Astrocyte of the spinal cord (primary cell): ENCODE results near the gene RELT.

Source experiments
- DNase-seq: peaks from one replicate; pipeline ENCODE4 v3.0.0; 2011; ENCODE audit warnings: low read depth, low spot score
- H3K4me3 ChIP-seq: 2 replicates; pipeline ENCODE4 v1.5.1; 2011; ENCODE audit warnings: low read depth, mild to moderate bottlenecking, low read length, moderate library complexity
- in situ Hi-C: cut with HindIII; loops from 2 replicates; pipeline ENCODE4 v1.10.0; 2017; ENCODE audit warnings: low sequenced_read_pairs
- TF ChIP-seq, protein P1 (sequence below): IDR thresholded peaks from 2 replicates; pipeline ENCODE4 v1.5.1; 2012; ENCODE audit warnings: low read depth, mild to moderate bottlenecking, low read length, inconsistent platforms

The RELT gene

DNA sequence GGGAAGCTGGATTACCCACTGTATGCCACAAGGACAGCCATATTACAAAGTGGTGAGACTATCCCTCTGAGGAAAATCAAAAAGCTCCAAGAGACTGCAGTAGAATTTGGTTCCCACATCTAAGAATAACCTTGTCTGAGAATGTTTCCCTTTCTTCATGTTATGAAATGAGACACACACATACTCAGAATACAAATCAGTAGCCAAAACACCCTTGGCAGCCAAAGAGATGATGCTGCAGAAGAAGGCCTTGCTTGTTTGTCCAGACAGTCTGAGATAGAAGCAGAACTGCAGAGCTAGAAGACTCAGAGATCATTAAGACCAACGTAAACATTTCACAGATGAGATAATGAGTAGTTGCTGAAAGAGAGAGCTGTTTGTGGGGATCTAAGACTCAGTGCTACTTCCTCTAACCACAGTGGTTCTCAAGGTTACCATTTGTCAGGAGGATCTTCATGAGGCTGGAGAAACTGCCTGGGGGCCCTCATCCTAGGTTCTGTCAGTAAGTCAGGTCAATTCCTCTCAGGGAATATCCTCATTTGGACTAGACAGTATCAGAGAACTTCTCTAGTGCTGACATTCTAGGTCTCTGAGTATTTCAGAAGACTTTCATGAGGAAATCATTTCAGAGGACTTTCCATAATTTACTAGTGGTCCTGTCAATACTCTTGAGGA, 38.9 kb downstream of the RELT start:
- TF ChIP-seq, protein P1, sequence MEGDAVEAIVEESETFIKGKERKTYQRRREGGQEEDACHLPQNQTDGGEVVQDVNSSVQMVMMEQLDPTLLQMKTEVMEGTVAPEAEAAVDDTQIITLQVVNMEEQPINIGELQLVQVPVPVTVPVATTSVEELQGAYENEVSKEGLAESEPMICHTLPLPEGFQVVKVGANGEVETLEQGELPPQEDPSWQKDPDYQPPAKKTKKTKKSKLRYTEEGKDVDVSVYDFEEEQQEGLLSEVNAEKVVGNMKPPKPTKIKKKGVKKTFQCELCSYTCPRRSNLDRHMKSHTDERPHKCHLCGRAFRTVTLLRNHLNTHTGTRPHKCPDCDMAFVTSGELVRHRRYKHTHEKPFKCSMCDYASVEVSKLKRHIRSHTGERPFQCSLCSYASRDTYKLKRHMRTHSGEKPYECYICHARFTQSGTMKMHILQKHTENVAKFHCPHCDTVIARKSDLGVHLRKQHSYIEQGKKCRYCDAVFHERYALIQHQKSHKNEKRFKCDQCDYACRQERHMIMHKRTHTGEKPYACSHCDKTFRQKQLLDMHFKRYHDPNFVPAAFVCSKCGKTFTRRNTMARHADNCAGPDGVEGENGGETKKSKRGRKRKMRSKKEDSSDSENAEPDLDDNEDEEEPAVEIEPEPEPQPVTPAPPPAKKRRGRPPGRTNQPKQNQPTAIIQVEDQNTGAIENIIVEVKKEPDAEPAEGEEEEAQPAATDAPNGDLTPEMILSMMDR: no peak
- in situ Hi-C loops: no loop called here
- DNase-seq: peak; percentile 62
- H3K4me3 ChIP-seq: no peak overlapping the region

DNA sequence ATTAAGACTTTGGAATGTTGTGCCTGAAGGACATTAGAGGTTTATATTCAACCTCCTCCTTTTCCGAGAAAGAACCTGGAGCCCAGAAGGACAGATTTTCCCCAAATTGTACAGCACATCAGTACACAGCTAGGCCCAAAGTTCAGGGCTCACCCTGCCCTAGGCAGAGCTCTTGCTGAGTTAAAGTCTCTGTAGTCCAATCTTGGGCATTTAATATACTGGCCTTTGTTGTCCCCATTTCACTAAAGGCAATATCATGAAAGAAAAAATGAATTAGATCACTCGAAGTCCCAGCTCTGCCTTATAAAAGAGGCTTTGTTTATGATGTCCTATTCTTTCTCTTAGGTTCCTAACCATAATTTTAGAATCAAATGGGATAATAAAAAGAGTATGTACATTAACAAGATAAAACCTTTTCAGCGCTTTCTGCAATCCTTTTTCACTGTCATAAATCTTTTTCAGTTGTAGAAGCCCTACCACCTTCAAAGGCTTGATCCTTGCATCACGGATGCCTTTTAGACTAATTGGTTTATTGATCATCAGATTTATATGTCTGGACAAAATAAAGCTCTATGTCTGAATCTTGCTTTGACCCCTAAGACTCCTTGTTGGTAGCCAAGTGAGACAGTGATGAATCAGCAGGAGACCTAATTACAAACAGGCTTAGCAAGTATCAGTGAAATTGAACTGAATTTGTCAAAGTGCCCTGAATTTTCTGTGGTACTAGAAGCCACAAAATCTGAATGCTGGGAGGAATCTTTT, 39.8 kb downstream of the RELT start:
- TF ChIP-seq, protein P1: no peak

DNA sequence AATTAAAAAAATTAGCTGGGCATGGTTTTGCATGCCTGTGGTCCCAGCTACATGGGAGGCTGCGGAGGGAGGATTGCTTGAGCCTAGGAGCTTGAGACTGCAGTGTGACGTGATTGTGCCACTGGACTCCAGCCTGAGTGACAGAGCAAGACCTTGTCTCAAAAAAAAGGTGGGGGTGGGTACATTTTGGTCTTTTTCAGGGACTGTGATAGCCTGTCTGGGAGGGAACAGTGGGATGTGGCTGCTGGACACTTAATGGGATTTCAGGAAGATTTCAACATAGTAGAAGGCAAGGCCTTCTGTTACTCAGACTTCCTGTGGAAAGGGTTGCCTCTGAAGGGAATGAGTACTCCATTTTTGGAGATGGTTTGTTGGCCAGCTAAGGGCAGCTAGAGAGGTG, 40.6 kb downstream of the RELT start:
- no peak for DNase-seq
- in situ Hi-C loops: no loop called here
- H3K4me3 ChIP-seq: no peak overlapping the region
- TF ChIP-seq, protein P1: no peak

More for the DNA sequence above, 39.8 kb downstream of the RELT start:
- in situ Hi-C loops: no loop called here
- DNase-seq: peak; percentile 17
- no peak overlapping the region for H3K4me3 ChIP-seq

DNA sequence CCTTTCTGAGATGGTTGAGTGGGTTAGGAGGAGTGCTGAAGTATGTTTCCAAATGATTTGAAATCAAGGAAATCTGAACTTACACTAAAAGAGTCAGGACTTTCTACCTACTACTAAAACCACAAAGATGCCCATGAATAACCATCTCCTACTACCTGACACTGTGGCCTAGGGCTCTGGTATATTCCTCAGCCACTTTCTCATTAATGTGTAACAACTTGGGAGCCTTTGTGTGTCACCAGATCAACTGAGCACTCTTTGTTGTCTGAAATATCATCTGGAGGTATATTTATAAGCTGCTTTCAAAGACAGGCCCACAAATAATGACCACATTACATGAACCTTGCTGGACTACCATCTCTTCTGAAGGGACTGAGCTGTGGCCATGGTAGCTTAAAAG, 43.9 kb downstream of the RELT start:
- H3K4me3 ChIP-seq: no peak overlapping the region
- DNase-seq: no peak
- TF ChIP-seq, protein P1: no peak
- in situ Hi-C loops: loop anchor here (10.0 kb wide), 1 partner anchor 175 kb away; the partner anchor contains the start of gene FAM168A

DNA sequence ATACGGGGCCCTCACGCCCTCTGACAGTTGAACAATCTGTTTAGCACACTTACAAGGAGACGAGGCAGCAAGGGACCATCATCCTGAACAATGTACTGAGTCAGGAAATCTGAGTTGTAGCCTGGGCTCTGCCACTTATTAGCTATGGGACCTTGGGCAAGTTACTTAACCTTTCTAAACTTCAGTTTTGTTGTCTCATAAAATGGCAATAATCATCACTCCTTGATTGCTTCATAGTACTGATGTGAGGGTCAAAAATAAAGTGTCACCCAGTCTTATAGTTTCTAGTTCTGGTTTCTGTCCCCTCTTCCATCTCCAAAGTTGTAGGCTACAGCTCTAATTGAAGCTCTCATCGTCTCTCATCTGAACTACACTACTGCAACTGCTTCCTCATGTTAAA, 46.7 kb downstream of the RELT start:
- H3K4me3 ChIP-seq: no peak overlapping the region
- no peak for DNase-seq
- TF ChIP-seq, protein P1: no peak
- in situ Hi-C loops: loop anchor here (10.0 kb wide), 1 partner anchor 172 kb away; the partner anchor contains the start of gene FAM168A

DNA sequence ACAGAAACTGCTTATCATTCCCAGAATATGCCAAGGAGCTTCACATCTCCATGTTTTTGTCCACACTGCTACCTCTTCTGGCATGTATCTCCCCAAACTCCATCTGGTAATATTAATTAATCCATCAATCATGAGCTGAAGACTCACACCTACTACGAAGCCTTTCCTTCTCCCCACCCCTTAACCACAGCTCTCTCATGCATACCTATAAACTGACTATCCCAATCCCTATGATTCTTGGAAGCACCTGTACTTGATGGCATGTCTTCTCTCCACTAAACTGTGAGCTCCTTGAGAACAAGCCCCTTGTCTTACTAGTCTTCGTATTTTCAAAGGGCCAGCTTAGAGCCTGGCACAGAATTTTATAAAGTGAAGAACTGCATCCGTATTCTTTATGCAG, 47.3 kb downstream of the RELT start:
- DNase-seq: no peak
- TF ChIP-seq, protein P1: no peak
- in situ Hi-C loops: loop anchor here (10.0 kb wide), 1 partner anchor 171 kb away; the partner anchor contains the start of gene FAM168A
- no peak overlapping the region for H3K4me3 ChIP-seq
